ENCODE measurements around the gene TTN. TPM values are rescaled to one million over a fixed set of nuclear protein-coding genes. Genes with fewer than 3 reads are reported as not detected.

The TTN gene
- total and polyA plus RNA-seq, 2 experiments from 2014 or later: 12.5 to 15.7 TPM

DNA sequence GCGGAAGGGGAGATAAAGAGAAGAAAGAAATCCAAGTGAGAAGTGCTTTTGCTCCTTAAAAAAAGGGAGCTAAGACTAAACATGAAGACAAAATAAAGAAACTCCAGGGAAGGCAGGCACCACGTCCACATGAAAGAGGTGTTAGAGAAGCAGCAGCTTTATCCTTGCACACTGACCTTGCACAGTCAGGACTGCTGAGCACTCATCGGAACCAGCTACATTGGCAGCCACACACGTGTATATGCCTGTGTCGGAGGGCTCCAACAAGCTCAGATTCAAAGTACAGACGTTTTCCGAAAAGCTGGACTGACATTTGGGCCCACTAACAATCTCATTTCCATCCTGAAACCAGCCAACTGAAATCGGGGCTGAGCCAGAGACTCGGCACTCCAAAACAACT lies 88.2 kb downstream of the TTN start (continued):
- TF ChIP-seq, protein P1, sequence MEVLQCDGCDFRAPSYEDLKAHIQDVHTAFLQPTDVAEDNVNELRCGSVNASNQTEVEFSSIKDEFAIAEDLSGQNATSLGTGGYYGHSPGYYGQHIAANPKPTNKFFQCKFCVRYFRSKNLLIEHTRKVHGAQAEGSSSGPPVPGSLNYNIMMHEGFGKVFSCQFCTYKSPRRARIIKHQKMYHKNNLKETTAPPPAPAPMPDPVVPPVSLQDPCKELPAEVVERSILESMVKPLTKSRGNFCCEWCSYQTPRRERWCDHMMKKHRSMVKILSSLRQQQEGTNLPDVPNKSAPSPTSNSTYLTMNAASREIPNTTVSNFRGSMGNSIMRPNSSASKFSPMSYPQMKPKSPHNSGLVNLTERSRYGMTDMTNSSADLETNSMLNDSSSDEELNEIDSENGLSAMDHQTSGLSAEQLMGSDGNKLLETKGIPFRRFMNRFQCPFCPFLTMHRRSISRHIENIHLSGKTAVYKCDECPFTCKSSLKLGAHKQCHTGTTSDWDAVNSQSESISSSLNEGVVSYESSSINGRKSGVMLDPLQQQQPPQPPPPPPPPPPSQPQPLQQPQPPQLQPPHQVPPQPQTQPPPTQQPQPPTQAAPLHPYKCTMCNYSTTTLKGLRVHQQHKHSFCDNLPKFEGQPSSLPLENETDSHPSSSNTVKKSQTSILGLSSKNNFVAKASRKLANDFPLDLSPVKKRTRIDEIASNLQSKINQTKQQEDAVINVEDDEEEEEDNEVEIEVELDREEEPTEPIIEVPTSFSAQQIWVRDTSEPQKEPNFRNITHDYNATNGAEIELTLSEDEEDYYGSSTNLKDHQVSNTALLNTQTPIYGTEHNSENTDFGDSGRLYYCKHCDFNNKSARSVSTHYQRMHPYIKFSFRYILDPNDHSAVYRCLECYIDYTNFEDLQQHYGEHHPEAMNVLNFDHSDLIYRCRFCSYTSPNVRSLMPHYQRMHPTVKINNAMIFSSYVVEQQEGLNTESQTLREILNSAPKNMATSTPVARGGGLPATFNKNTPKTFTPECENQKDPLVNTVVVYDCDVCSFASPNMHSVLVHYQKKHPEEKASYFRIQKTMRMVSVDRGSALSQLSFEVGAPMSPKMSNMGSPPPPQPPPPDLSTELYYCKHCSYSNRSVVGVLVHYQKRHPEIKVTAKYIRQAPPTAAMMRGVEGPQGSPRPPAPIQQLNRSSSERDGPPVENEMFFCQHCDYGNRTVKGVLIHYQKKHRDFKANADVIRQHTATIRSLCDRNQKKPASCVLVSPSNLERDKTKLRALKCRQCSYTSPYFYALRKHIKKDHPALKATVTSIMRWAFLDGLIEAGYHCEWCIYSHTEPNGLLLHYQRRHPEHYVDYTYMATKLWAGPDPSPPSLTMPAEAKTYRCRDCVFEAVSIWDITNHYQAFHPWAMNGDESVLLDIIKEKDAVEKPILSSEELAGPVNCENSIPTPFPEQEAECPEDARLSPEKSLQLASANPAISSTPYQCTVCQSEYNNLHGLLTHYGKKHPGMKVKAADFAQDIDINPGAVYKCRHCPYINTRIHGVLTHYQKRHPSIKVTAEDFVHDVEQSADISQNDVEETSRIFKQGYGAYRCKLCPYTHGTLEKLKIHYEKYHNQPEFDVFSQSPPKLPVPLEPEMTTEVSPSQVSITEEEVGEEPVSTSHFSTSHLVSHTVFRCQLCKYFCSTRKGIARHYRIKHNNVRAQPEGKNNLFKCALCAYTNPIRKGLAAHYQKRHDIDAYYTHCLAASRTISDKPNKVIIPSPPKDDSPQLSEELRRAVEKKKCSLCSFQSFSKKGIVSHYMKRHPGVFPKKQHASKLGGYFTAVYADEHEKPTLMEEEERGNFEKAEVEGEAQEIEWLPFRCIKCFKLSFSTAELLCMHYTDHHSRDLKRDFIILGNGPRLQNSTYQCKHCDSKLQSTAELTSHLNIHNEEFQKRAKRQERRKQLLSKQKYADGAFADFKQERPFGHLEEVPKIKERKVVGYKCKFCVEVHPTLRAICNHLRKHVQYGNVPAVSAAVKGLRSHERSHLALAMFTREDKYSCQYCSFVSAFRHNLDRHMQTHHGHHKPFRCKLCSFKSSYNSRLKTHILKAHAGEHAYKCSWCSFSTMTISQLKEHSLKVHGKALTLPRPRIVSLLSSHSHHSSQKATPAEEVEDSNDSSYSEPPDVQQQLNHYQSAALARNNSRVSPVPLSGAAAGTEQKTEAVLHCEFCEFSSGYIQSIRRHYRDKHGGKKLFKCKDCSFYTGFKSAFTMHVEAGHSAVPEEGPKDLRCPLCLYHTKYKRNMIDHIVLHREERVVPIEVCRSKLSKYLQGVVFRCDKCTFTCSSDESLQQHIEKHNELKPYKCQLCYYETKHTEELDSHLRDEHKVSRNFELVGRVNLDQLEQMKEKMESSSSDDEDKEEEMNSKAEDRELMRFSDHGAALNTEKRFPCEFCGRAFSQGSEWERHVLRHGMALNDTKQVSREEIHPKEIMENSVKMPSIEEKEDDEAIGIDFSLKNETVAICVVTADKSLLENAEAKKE (CRISPR knock-in tag; IDR thresholded peaks at IDR 0.05): no peak
- TF ChIP-seq EZH2 (IDR thresholded peaks at IDR 0.05; ENCODE audit: low read depth, unreplicated experiment) (no peak), ETS1 (IDR thresholded peaks at IDR 0.05) (no peak)

- no peaks in the 10 kb centered on the region for H3K27me3 ChIP-seq (ENCODE audit: insufficient read depth)
- H3K9me2 ChIP-seq (ENCODE audit: insufficient read depth): no peaks in the 10 kb centered on the region; the same call in 1 of the 2 replicates
- H3K9me3 Mint-ChIP-seq: no peaks in the 10 kb centered on the region
- DNase-seq (ENCODE audit: low spot score): no peak
- H3K27ac ChIP-seq (ENCODE audit: low read depth): no peak overlapping the region
- no peak overlapping the region for H2AFZ ChIP-seq
- no peaks in the 10 kb centered on the region; the same call in 1 of the 2 replicates for H4K20me1 ChIP-seq (replicated peaks; ENCODE audit: insufficient read depth)
- peaks cover 12% of the 10 kb centered on the region; the same call in 1 of the 2 replicates for H3K4me1 ChIP-seq (ENCODE audit: insufficient read depth)
- no peak overlapping the region for H3K4me2 ChIP-seq
- H3K4me3 ChIP-seq: no peak overlapping the region
- peaks cover 16% of the 10 kb centered on the region; the same call in 2 of the 3 replicates for H3K4me1 Mint-ChIP-seq
- H3K36me3 ChIP-seq (ENCODE audit: insufficient read depth): no peaks in the 10 kb centered on the region
- no peaks in the 10 kb centered on the region for H3K36me3 Mint-ChIP-seq (ENCODE audit: low read depth)
- H3K27me3 Mint-ChIP-seq (ENCODE audit: insufficient read depth, low read depth, poor library complexity): no peaks in the 10 kb centered on the region
- no peak overlapping the region for H3K27ac Mint-ChIP-seq
- H3F3A ChIP-seq (replicated peaks; ENCODE audit: low read depth): no peaks in the 10 kb centered on the region
- H3K4me3 Mint-ChIP-seq: no peak overlapping the region
- H3K79me2 ChIP-seq (replicated peaks; ENCODE audit: insufficient read depth): no peaks in the 10 kb centered on the region
- ATAC-seq: no peak
- TF ChIP-seq NANOG (IDR thresholded peaks at IDR 0.05; ENCODE audit: borderline replicate concordance) (no peak), CREB1 (CRISPR knock-in tag; IDR thresholded peaks at IDR 0.05; ENCODE audit: low read depth) (no peak), EZH2phosphoT487 (IDR thresholded peaks at IDR 0.05; ENCODE audit: unreplicated experiment) (no peak), ETS1 (IDR thresholded peaks at IDR 0.05) (no peak), ZNF114 (CRISPR knock-in tag; IDR thresholded peaks at IDR 0.05) (no peak), EZH2 (IDR thresholded peaks at IDR 0.05; ENCODE audit: low read depth, unreplicated experiment) (no peak)
- TF ChIP-seq, protein P2, sequence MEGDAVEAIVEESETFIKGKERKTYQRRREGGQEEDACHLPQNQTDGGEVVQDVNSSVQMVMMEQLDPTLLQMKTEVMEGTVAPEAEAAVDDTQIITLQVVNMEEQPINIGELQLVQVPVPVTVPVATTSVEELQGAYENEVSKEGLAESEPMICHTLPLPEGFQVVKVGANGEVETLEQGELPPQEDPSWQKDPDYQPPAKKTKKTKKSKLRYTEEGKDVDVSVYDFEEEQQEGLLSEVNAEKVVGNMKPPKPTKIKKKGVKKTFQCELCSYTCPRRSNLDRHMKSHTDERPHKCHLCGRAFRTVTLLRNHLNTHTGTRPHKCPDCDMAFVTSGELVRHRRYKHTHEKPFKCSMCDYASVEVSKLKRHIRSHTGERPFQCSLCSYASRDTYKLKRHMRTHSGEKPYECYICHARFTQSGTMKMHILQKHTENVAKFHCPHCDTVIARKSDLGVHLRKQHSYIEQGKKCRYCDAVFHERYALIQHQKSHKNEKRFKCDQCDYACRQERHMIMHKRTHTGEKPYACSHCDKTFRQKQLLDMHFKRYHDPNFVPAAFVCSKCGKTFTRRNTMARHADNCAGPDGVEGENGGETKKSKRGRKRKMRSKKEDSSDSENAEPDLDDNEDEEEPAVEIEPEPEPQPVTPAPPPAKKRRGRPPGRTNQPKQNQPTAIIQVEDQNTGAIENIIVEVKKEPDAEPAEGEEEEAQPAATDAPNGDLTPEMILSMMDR (conservative IDR thresholded peaks at IDR 0.05; ENCODE audit: low read depth in 2 of 2): no peak
Observed at GRCh38 chr2:178718283-178718682, 88.9 kb downstream of the TTN start.
